ENCODE data around the gene KDM3B.

- no peak for TF ChIP-seq CTCF (IDR thresholded peaks at IDR 0.05)
- TF ChIP-seq POLR2A (IDR thresholded peaks at IDR 0.05), result peak in 2 of 3 donors; percentile 70 to 71
Observed at GRCh38 chr5:138467711-138468132, 115.2 kb downstream of the KDM3B start.
